OCI-LY7 (cell line): ENCODE data around the gene RIC8B. TPM values are rescaled to one million over a fixed set of nuclear protein-coding genes. Genes with fewer than 3 reads are reported as not detected.
A peak's percentile ranks its signal among the peaks of the same experiment; 100 is the strongest.

Source experiments
- BruUV-seq: library from RNA; stranded (reverse); fragments of 400-500 nt; replicated peaks from 2 replicates; lab custom pipeline; 2021; lab: Mats Ljungman, UMichigan
- CTCF ChIA-PET: fragments of 300-600 bp; sonication (Branson Sonifier 250); formaldehyde crosslinking; loops from one replicate; lab custom pipeline; 2022; ENCODE audit warnings: antibody characterized with exemption; ENCODE audit not compliant: unreplicated experiment; lab: Charles Lee
- POLR2A ChIA-PET: fragments of 300-600 bp; sonication (Branson Sonifier 250); formaldehyde crosslinking; loops from one replicate; lab custom pipeline; 2022; ENCODE audit warnings: antibody characterized with exemption; lab: Charles Lee
- DNase-seq: peaks from one replicate; pipeline ENCODE4 v3.0.0-alpha.2; 2015; ENCODE audit warnings: low spot score
- H2AFZ ChIP-seq: fragments of 200-600 bp; sonication (generic), shearing (Covaris generic); 2 replicates; pipeline ENCODE4 v1.6.1; 2014; ENCODE audit warnings: mild to moderate bottlenecking, antibody characterized with exemption, low read length, moderate library complexity
- H3K27ac ChIP-seq: fragments of 200-600 bp; sonication (generic); 2 replicates; pipeline ENCODE4 v1.5.1; 2014; ENCODE audit warnings: mixed run types, low read depth, mild to moderate bottlenecking, moderate library complexity, low read length, inconsistent platforms; ENCODE audit not compliant: poor library complexity, severe bottlenecking
- H3K36me3 ChIP-seq: fragments of 200-600 bp; sonication (generic); 2 replicates; pipeline ENCODE4 v1.6.1; 2014; ENCODE audit warnings: mild to moderate bottlenecking, antibody characterized with exemption, low read length, moderate library complexity, mixed read lengths; ENCODE audit not compliant: insufficient read depth
- H3K4me1 ChIP-seq: fragments of 200-600 bp; sonication (generic); 2 replicates; pipeline ENCODE4 v1.5.1; 2014; ENCODE audit warnings: mild to moderate bottlenecking, low read length; ENCODE audit not compliant: insufficient read depth, poor library complexity, severe bottlenecking
- H3K4me2 ChIP-seq: fragments of 200-600 bp; sonication (generic); 2 replicates; pipeline ENCODE4 v1.6.1; 2014; ENCODE audit warnings: mild to moderate bottlenecking, low read length
- H3K4me3 ChIP-seq: fragments of 200-600 bp; sonication (generic); 2 replicates; pipeline ENCODE4 v1.5.1; 2014; ENCODE audit warnings: mild to moderate bottlenecking, low read depth, low read length; ENCODE audit not compliant: poor library complexity, severe bottlenecking
- H3K79me2 ChIP-seq: fragments of 200-600 bp; sonication (generic); 2 replicates; pipeline ENCODE4 v1.6.1; 2016; ENCODE audit warnings: low read depth, mild to moderate bottlenecking, low read length, moderate library complexity, mixed read lengths; ENCODE audit not compliant: insufficient read depth
- H3K9me2 ChIP-seq: fragments of 200-600 bp; sonication (generic); 2 replicates; pipeline ENCODE4 v1.6.1; 2016; ENCODE audit warnings: mild to moderate bottlenecking, low read length, mixed read lengths; ENCODE audit not compliant: insufficient read depth
- H3K9me3 ChIP-seq: fragments of 200-600 bp; sonication (generic); 2 replicates; pipeline ENCODE4 v1.6.1; 2014; ENCODE audit warnings: mild to moderate bottlenecking, mixed run types, low read length, mixed read lengths
- H4K20me1 ChIP-seq: fragments of 200-600 bp; sonication (generic); 2 replicates; pipeline ENCODE4 v1.6.1; 2014; ENCODE audit warnings: mild to moderate bottlenecking, antibody characterized with exemption, low read length, moderate library complexity, mixed read lengths; ENCODE audit not compliant: insufficient read depth
- EZH2phosphoT487 ChIP-seq: fragments of 200-600 bp; sonication (generic); IDR thresholded peaks from 2 replicates; pipeline ENCODE4 v1.6.1; 2018; ENCODE audit warnings: low read depth, borderline replicate concordance, mild to moderate bottlenecking, mixed run types, antibody characterized with exemption, low read length, moderate library complexity, mixed read lengths
- intact Hi-C: fragments of 100-400 bp; cut with micrococcal nuclease; formaldehyde crosslinking; loops from one replicate; pipeline ENCODE4 v1.10.0; 2022; ENCODE audit not compliant: unreplicated experiment
- total RNA-seq, 2 experiments: library from RNA; depleted of rRNA in 1 of 2; stranded (reverse); fragments of >200 nt in 1 of 2; shearing (Covaris generic) in 1 of 2; gene quantifications; 2 replicates each; pipeline ENCODE4 v1.2.3, GENCODE V29; 2014 to 2022
- TF ChIP-seq, protein P1 (sequence below): fragments of 200-600 bp; sonication (generic); conservative IDR thresholded peaks from 2 replicates; pipeline ENCODE4 v1.5.1; 2014; ENCODE audit warnings: mild to moderate bottlenecking, antibody characterized with exemption, low read length, moderate library complexity, mixed read lengths

The RIC8B gene
- total RNA-seq, 2 experiments from 2014 or later: 9.6 TPM; not detected in 1

DNA sequence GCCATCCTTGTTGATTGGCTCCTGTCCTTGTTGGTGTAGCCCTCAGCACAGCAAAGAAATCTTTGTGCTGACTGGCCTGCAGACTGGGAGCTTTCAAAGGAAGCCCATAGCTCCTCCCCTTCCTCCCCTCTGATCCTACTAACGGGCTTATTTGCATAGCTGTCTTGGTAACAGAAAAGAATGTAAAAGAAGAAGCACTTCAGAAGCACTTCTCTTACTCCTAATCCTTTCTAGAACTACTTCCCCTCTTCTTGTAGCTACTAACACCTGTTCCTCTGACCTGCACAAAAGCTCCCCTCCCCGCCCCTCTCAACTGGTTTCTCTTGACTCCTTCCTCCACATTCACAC lies 14.3 kb upstream of the RIC8B start:
- no TSS peak for BruUV-seq
- peak overlapping the region; percentile 77 for H2AFZ ChIP-seq
- CTCF ChIA-PET: interaction anchor here (0.5 to 1.1 kb wide), 2 partner anchors 11 to 195 kb away, joined by 4 to 9 read pairs; no protein-coding TSS in a partner anchor

DNA sequence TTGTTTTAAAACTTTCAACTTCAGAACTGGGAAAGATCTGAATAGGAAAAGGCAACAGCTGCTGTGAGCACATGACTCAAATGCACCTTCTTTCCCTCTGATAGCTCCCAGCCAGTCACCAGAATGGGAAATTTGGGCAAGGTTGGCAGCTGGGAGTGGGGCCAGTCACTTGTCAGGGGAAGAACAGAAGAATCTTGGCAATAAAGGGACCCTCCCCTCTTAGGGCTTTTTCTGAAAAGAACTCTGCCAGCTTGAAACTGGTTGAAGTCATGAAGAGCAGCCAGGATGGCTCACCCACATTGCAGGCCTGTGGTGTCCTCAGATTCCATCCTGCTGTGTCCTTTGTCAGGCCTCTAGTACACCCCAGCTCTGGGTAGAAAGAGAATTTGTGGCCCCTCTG lies 10.3 kb upstream of the RIC8B start:
- no peaks in the 10 kb centered on the region for H4K20me1 ChIP-seq
- CTCF ChIA-PET: no interaction called here
- POLR2A ChIA-PET: interaction anchor here (1.5 kb wide), 1 partner anchor 9 kb away, joined by 5 read pairs; no protein-coding TSS in a partner anchor
- no peak overlapping the region for H2AFZ ChIP-seq
- BruUV-seq: no TSS peak
- H3K9me3 ChIP-seq: no peaks in the 10 kb centered on the region
- H3K4me1 ChIP-seq: peaks cover 19% of the 10 kb centered on the region
- intact Hi-C loops: loop anchor here (5.0 kb wide), 1 partner anchor 193 kb away; the partner anchor contains the start of gene TMEM263
- H3K36me3 ChIP-seq: no peaks in the 10 kb centered on the region
- no peak overlapping the region for H3K27ac ChIP-seq
- no peaks in the 10 kb centered on the region for H3K79me2 ChIP-seq
- DNase-seq: no peak
- TF ChIP-seq EZH2phosphoT487: no peak
- TF ChIP-seq, protein P1, sequence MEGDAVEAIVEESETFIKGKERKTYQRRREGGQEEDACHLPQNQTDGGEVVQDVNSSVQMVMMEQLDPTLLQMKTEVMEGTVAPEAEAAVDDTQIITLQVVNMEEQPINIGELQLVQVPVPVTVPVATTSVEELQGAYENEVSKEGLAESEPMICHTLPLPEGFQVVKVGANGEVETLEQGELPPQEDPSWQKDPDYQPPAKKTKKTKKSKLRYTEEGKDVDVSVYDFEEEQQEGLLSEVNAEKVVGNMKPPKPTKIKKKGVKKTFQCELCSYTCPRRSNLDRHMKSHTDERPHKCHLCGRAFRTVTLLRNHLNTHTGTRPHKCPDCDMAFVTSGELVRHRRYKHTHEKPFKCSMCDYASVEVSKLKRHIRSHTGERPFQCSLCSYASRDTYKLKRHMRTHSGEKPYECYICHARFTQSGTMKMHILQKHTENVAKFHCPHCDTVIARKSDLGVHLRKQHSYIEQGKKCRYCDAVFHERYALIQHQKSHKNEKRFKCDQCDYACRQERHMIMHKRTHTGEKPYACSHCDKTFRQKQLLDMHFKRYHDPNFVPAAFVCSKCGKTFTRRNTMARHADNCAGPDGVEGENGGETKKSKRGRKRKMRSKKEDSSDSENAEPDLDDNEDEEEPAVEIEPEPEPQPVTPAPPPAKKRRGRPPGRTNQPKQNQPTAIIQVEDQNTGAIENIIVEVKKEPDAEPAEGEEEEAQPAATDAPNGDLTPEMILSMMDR: no peak
- no peaks in the 10 kb centered on the region for H3K9me2 ChIP-seq
- H3K4me3 ChIP-seq: no peak overlapping the region
- H3K4me2 ChIP-seq: no peak overlapping the region

More for the DNA sequence above, 14.3 kb upstream of the RIC8B start:
- POLR2A ChIA-PET: interaction anchor here (0.7 to 2.4 kb wide), 9 partner anchors 10 to 403 kb away, joined by 3 to 12 read pairs (median 3); partner anchors contain the start of gene POLR3B
- Histone ChIP-seq H3K9me2 (no peaks in the 10 kb centered on the region), H3K4me3 (peak overlapping the region; percentile 59), H3K4me1 (peaks cover 34% of the 10 kb centered on the region), H3K4me2 (peak overlapping the region; percentile 87), H4K20me1 (no peaks in the 10 kb centered on the region), H3K27ac (peak overlapping the region; percentile 64), H3K79me2 (no peaks in the 10 kb centered on the region), H3K9me3 (no peaks in the 10 kb centered on the region), H3K36me3 (no peaks in the 10 kb centered on the region)
- intact Hi-C loops: loop anchor here (1.0 to 5.0 kb wide), 2 partner anchors 14 to 197 kb away; partner anchors contain the start of genes RIC8B and TMEM263
- DNase-seq: peak; percentile 95
- TF ChIP-seq EZH2phosphoT487: no peak
- TF ChIP-seq, protein P1: no peak

DNA sequence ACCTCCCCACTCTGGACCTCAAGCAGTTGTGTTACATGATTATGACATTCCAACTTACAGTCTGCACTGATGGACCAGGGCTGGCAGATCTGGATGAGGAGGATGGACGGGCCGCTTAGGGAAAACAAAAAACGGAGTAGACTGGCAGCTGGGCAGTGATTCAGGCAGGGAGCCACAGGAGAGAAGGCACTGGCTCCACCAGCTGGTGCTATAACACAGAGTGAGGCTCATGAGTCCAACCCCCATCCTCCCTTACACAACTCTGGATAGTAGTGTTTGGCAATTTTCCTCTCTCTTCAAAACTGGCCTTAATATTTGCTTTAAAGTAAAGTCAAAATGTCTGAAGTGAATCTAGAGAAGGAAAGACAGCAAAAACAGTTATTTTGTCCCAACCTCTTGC lies 9.7 kb upstream of the RIC8B start:
- Histone ChIP-seq H3K9me2 (no peaks in the 10 kb centered on the region), H3K9me3 (no peaks in the 10 kb centered on the region), H3K4me1 (peaks cover 14% of the 10 kb centered on the region), H2AFZ (no peak overlapping the region), H3K79me2 (no peaks in the 10 kb centered on the region), H3K27ac (no peak overlapping the region), H3K4me3 (no peak overlapping the region), H3K36me3 (no peaks in the 10 kb centered on the region), H3K4me2 (no peak overlapping the region), H4K20me1 (no peaks in the 10 kb centered on the region)
- no peak for DNase-seq
- POLR2A ChIA-PET: interaction anchor here (0.7 to 1.4 kb wide), 2 partner anchors 10 to 26 kb away, joined by 4 to 5 read pairs; no protein-coding TSS in a partner anchor
- TF ChIP-seq, protein P1: no peak
- no peak for TF ChIP-seq EZH2phosphoT487
- BruUV-seq: no TSS peak
- CTCF ChIA-PET: no interaction called here
- intact Hi-C loops: loop anchor here (5.0 kb wide), 1 partner anchor 193 kb away; the partner anchor contains the start of gene TMEM263
